Endothelial cell of umbilical vein (primary cell): ENCODE measurements around the gene CHAC1.

ENCODE experiments used
- CTCF ChIP-seq, 2 donors: IDR thresholded peaks; 1 replicate in 1 of 2; 2 replicates in 1 of 2; pipeline ENCODE4 v1.5.1; 2011; ENCODE audit warnings: low read length in 2 of 2, mild to moderate bottlenecking in 2 of 2, moderate library complexity in 2 of 2, control low read depth in 1 of 2, inconsistent platforms in 1 of 2, low read depth in 1 of 2; ENCODE audit not compliant: insufficient read depth in 1 of 2; ENCODE audit errors: extremely low read depth in 1 of 2
- EZH2 ChIP-seq: IDR thresholded peaks from 2 replicates; pipeline ENCODE4 v1.6.1; 2012; ENCODE audit warnings: borderline replicate concordance, low read depth, mild to moderate bottlenecking, moderate library complexity, low read length, inconsistent platforms; ENCODE audit not compliant: severe bottlenecking
- FOS ChIP-seq: IDR thresholded peaks from 2 replicates; pipeline ENCODE4 v1.6.1; 2011; ENCODE audit warnings: mild to moderate bottlenecking, low read length, moderate library complexity, borderline replicate concordance; ENCODE audit not compliant: insufficient read depth
- MAX ChIP-seq: IDR thresholded peaks from 2 replicates; pipeline ENCODE4 v1.6.1; 2011; ENCODE audit not compliant: insufficient read depth, insufficient read length
- POLR2A ChIP-seq: IDR thresholded peaks from 2 replicates; pipeline ENCODE4 v1.6.1; 2012; ENCODE audit warnings: low read depth, mild to moderate bottlenecking, control low read depth, low read length
- POLR2AphosphoS5 ChIP-seq: IDR thresholded peaks from 2 replicates; pipeline ENCODE4 v1.6.1; 2012; ENCODE audit warnings: low read depth, mild to moderate bottlenecking, control low read depth, low read length, moderate library complexity; ENCODE audit not compliant: insufficient read depth

GRCh38 chr15:40922608-40923005 is 30.7 kb upstream of the CHAC1 start:
- TF ChIP-seq CTCF (IDR thresholded peaks at IDR 0.05; ENCODE audit: extremely low read depth in 1 of 2, insufficient read depth in 1 of 2, low read depth in 1 of 2, low read length in 2 of 2) (no peak), POLR2A (no peak), EZH2 (no peak), MAX (no peak), POLR2AphosphoS5 (no peak), FOS (no peak)
